Adrenal gland (tissue), 12 donors: ENCODE measurements around the gene ACE. TPM values are rescaled to one million over a fixed set of nuclear protein-coding genes. Genes with fewer than 3 reads are reported as not detected.

Experiments
- DNase-seq, 7 donors: peaks; one replicate each; pipeline ENCODE4 v3.0.0-alpha.2; 2019 to 2020
- H3K27ac ChIP-seq, 5 donors: fragments of 200-600 bp; sonication (generic) in 4 of 5; 1 replicate in 3 of 5; 2 replicates in 2 of 5; pipeline versions ENCODE4 v1.5.1 to v1.8.0; 2016 to 2020; ENCODE audit warnings: mild to moderate bottlenecking in 1 of 5
- H3K27me3 ChIP-seq: fragments of 200-600 bp; 2 replicates; pipeline ENCODE4 v1.8.0; 2021
- H3K36me3 ChIP-seq, 2 donors: fragments of 200-600 bp; replicated peaks in 1 of 2; 1 replicate in 1 of 2; 2 replicates in 1 of 2; pipeline versions ENCODE4 v1.5.1 to v1.8.0; 2018 to 2022
- H3K4me1 ChIP-seq, 2 donors: fragments of 200-600 bp; replicated peaks in 1 of 2; 1 replicate in 1 of 2; 2 replicates in 1 of 2; pipeline versions ENCODE4 v1.5.1 to v1.8.0; 2018 to 2021
- H3K4me3 ChIP-seq, 4 donors: fragments of 200-600 bp; sonication (generic) in 3 of 4; one replicate each; pipeline ENCODE4 v1.5.1; 2016 to 2018
- H3K9me3 ChIP-seq, 3 donors: fragments of 200-600 bp; sonication (generic) in 1 of 3; replicated peaks in 1 of 3; 1 replicate in 2 of 3; 2 replicates in 1 of 3; pipeline versions ENCODE4 v1.5.1 to v1.8.0; 2016 to 2021
- CTCF ChIP-seq, 6 experiments: fragments of 450-650 bp in 4 of 6; fragments of 200-600 bp in 2 of 6; sonication (generic) in 1 of 6; IDR thresholded peaks; 1 replicate in 5 of 6; 2 replicates in 1 of 6; pipeline versions ENCODE4 v1.5.1 to v1.8.0; 2016 to 2021; ENCODE audit warnings: antibody characterized with exemption in 6 of 6, mild to moderate bottlenecking in 2 of 6, moderate library complexity in 1 of 6
- POLR2A ChIP-seq, 2 donors: fragments of 450-650 bp; IDR thresholded peaks; one replicate each; pipeline ENCODE4 v1.6.1; 2017; ENCODE audit warnings: antibody characterized with exemption in 2 of 2, mild to moderate bottlenecking in 2 of 2, moderate library complexity in 1 of 2
- WGBS, 4 donors: extraction: QIAGEN DNeasy Blood & Tissue Kit in 2 of 4; methylation state at CpG; one replicate each; pipeline versions ENCODE4 v1.1.5 to v1.1.7; 2013 to 2017; 5-methylcytosine and 5-hydroxymethylcytosine counted together
- intact Hi-C, 2 donors: fragments of 100-400 bp; cut with DNase I; formaldehyde crosslinking; loops; one replicate each; pipeline versions ENCODE4 v1.14.1 to v1.15.0; 2022 to 2023
- polyA plus RNA-seq, 3 donors: library from polyadenylated mRNA; stranded (reverse); fragments of 200-250 nt in 2 of 3; fragments of 350-450 nt in 1 of 3; fragmentation: Illumina TruSeq in 1 of 3; extraction: RNeasy Lipid Tissue Mini Kit (QIAGEN cat#74804) in 1 of 3; gene quantifications; one replicate each; pipeline ENCODE4 v1.2.3, GENCODE V29; 2013 to 2014
- total RNA-seq, 9 donors: library from RNA; depleted of rRNA in 4 of 9; stranded (reverse); fragments of >200 nt in 4 of 9; fragments of 120-200 nt in 1 of 9; fragmentation: NEBNext Ultra II Directional in 1 of 9; extraction: Animal tissue kit (Norgen Biotek cat#: 25700) in 1 of 9; gene quantifications; one replicate each; pipeline versions ENCODE4 v1.1.0 to v1.2.4, GENCODE V29; 2013 to 2023
- donor health status: healthy with polysubstance abuse.
- donor health status: Bipolar disorder and iron deficiency.
- donor health status: DM: yes; HTN: yes; CAD: no.
- donor health status: DM: no; HTN: no; CAD: no.
- donor health status: DM: no; HTN: no; CAD: no.
- donor health status: DM: yes; HTN: yes; CAD: no.

ACE gene
- total and polyA plus RNA-seq, 12 donors: 0.55 to 49.7 (median 12.2) TPM

- TF ChIP-seq POLR2A (IDR thresholded peaks at IDR 0.05): no peak
- no peak for TF ChIP-seq CTCF (IDR thresholded peaks at IDR 0.05)
- Histone ChIP-seq H3K4me3 (no peak overlapping the region), H3K27me3 (no peaks in the 10 kb centered on the region), H3K36me3 (no peaks in the 10 kb centered on the region), H3K4me1 (no peaks in the 10 kb centered on the region), H3K9me3 (no peaks in the 10 kb centered on the region), H3K27ac (no peak overlapping the region)
- no peak for DNase-seq
- intact Hi-C loops: no loop called here
These were observed 27.4 kb downstream of the ACE start for GRCh38 chr17:63504261-63504660.

GRCh38 chr17:63505341-63505740, 28.5 kb downstream of the ACE start:
- Histone ChIP-seq H3K9me3 (no peaks in the 10 kb centered on the region), H3K36me3 (no peaks in the 10 kb centered on the region), H3K4me3 (no peak overlapping the region), H3K4me1 (no peaks in the 10 kb centered on the region), H3K27me3 (no peaks in the 10 kb centered on the region), H3K27ac (no peak overlapping the region)
- TF ChIP-seq POLR2A (IDR thresholded peaks at IDR 0.05) (no peak), CTCF (IDR thresholded peaks at IDR 0.05) (no peak)
- WGBS, 4 donors: 73 to 82% (median 80%) methylated on average over 9 of the region's 9 CpGs
- intact Hi-C loops: no loop called here
- DNase-seq: no peak

- H3K27me3 ChIP-seq: no peaks in the 10 kb centered on the region
- TF ChIP-seq CTCF (IDR thresholded peaks at IDR 0.05) (no peak), POLR2A (IDR thresholded peaks at IDR 0.05) (no peak)
- WGBS, 4 donors: 85 to 89% (median 88%) methylated on average over 3 of the region's 3 CpGs
These were observed 29.8 kb downstream of the ACE start for GRCh38 chr17:63506627-63507026.

GRCh38 chr17:63511331-63511730, 34.5 kb downstream of the ACE start:
- DNase-seq: no peak
- TF ChIP-seq POLR2A (IDR thresholded peaks at IDR 0.05) (no peak), CTCF (IDR thresholded peaks at IDR 0.05) (no peak)

More at GRCh38 chr17:63506627-63507026, 29.8 kb downstream of the ACE start:
- intact Hi-C loops: no loop called here
- no peak for DNase-seq
- no peaks in the 10 kb centered on the region for H3K9me3 ChIP-seq
- H3K4me3 ChIP-seq: no peak overlapping the region
- no peak overlapping the region for H3K27ac ChIP-seq
- no peaks in the 10 kb centered on the region for H3K4me1 ChIP-seq
- H3K36me3 ChIP-seq: no peaks in the 10 kb centered on the region

More at GRCh38 chr17:63511331-63511730, 34.5 kb downstream of the ACE start:
- WGBS, 4 donors: 83 to 92% (median 88%) methylated on average over 8 of the region's 8 CpGs
- intact Hi-C loops: no loop called here
- H3K27me3 ChIP-seq: no peaks in the 10 kb centered on the region
- no peaks in the 10 kb centered on the region for H3K4me1 ChIP-seq
- no peaks in the 10 kb centered on the region for H3K9me3 ChIP-seq
- no peak overlapping the region for H3K4me3 ChIP-seq
- no peak overlapping the region for H3K27ac ChIP-seq
- no peaks in the 10 kb centered on the region for H3K36me3 ChIP-seq
